GM19455 (cell line): ENCODE data around the gene HS3ST2.
"Not testable (repeated sequence)": the region's sequence is repeated elsewhere in the genome, so short reads cannot be mapped to it uniquely, and the experiment has no call there.

ENCODE experiments used
- ATAC-seq: cut with Tn5 transposase; IDR thresholded peaks from one replicate; pipeline ENCODE4 v1.9.1; 2021; ENCODE audit not compliant: unreplicated experiment

The HS3ST2 gene

DNA sequence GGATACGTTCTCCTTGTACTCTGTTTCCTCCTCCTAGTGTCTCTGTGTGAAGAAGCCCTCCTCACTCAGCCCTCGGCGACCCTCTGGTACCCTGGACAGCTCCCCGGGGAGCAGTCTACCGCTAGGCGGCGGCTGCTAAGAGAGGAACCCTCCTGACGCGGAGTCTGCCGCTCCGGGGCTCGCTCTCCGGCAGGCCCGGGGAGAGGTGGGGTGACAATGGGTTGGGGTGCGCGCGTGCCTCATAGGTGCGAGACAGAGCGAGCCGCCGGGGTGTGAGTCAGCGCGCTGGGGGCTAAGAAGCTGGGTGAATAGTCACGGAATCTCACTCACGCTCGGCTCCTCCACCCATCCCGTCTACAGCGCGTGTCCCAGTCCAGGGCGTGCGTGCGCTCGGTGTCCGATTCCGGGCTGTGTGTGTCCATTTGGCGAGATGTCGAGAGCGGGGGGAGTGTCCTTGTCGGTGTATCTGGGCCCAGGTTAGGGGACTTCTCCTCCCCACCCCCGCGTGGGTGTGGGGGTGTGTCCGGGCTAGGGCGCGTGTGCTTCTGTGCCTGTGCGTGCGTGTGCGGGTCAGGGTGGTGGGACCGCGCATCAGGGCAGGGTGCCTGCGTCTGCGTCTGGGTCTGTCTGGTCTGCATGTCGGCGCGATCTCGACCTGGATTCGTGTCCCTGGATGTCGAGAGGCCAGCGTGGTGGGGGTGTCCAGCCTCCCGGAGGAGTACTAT, 577 bp upstream of the HS3ST2 start:
- ATAC-seq = no peak

DNA sequence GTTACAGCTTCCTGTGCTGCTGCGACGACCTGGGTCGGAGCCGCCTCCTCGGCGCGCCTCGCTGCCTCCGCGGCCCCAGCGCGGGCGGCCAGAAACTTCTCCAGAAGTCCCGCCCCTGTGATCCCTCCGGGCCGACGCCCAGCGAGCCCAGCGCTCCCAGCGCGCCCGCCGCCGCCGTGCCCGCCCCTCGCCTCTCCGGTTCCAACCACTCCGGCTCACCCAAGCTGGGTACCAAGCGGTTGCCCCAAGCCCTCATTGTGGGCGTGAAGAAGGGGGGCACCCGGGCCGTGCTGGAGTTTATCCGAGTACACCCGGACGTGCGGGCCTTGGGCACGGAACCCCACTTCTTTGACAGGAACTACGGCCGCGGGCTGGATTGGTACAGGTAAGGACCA, 746 bp downstream of the HS3ST2 start:
- no peak for ATAC-seq

GRCh38 chr16:22815863-22816262, 1.9 kb downstream of the HS3ST2 start:
- ATAC-seq = no peak

- no peak for ATAC-seq
Measured at GRCh38 chr16:22816475-22816874, 2.5 kb downstream of the HS3ST2 start.

DNA sequence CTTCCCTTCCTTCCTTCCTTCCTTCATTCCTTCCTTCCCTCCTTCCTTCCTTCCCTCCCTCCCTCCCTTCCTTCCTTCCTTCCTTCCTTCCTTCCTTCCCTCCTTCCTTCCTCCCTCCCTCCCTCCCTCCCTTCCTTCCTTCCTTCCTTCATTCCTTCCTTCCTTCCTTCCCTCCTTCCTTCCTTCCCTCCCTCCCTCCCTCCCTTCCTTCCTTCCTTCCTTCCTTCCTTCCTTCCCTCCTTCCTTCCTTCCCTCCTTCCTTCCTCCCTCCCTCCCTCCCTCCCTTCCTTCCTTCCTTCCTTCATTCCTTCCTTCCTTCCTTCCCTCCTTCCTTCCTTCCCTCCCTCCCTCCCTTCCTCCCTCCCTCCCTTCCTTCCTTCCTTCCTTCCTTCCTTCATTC, 4.8 kb downstream of the HS3ST2 start:
- not testable (repeated sequence) for ATAC-seq

DNA sequence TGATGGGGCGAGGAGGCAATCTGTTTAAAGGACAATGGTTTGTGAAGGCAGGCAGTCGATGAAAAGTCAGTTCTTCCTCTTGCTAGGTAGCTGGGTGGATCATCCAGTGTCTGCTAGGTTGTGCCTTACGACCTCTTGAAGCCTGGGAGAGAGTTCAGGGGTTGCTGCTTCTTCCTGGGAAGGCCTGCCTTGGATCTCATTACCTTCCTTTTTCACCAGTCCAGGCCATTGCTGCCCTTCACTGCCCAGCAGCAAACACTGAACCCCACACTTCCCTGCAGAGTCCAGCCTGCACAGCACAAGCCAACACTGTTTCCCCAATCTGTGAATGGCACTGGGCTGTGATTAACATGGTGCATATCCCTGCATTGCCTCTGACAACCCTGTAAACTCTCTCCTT, 24.7 kb downstream of the HS3ST2 start:
- no peak for ATAC-seq

DNA sequence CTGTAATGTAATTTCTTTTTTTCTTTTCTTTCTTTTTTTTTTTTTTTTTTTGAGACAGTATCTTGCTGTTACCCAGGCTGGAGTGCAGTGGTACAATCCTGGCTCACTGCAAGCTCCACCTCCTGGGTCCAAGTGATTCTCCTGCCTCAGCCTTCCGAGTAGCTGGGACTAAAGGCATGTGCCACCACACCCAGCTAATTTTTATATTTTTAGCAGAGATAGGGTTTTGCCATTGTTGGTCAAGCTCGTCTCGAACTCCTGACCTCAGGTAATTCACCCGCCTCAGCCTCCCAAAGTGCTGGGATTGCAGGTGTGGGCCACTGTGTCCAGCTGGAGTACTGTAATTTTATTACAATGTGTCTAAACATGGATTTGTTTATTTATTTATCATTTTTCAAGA, 28.1 kb downstream of the HS3ST2 start:
- ATAC-seq = not testable (repeated sequence)

GRCh38 chr16:22843122-22843521, 29.2 kb downstream of the HS3ST2 start:
- ATAC-seq = no peak

GRCh38 chr16:22843856-22844255, 29.9 kb downstream of the HS3ST2 start:
- no peak for ATAC-seq

DNA sequence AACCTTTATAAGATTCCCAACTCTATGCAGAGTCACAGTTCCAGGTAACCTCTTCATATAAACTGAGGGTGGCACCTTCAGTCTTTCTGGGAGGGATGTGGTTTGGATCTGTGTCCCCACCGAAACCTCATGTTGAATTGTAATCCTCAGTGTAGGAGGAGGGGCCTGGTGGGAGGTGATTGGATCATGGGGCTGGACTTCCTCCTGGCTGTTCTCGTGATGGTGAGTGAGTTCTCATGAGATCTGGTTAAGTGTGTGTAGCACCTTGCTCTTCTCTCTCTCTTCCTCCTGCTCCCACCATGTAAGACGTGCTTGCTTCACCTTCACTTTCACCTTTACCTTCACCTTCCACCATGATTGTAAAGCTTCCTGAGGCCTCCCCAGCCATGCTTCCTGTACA, 30.5 kb downstream of the HS3ST2 start:
- ATAC-seq = no peak

DNA sequence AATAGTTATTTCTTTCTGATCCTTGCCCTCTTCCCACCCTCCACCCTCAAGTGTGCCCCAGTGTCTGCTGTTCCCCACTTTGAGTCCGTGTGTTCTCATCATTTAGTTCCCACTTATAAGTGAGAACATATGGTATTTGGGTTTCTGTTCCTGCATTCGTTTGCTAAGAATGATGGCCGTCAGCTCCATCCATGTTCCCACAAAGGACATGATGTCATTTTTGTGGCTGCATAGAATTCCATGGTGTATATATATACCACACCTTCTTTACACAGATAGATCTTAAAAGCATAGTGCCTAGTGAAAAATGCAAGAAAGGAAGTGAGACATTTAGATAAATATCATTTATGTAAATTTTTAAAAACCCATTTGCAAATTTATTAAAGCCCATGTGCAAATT, 33.1 kb downstream of the HS3ST2 start:
- ATAC-seq = no peak

DNA sequence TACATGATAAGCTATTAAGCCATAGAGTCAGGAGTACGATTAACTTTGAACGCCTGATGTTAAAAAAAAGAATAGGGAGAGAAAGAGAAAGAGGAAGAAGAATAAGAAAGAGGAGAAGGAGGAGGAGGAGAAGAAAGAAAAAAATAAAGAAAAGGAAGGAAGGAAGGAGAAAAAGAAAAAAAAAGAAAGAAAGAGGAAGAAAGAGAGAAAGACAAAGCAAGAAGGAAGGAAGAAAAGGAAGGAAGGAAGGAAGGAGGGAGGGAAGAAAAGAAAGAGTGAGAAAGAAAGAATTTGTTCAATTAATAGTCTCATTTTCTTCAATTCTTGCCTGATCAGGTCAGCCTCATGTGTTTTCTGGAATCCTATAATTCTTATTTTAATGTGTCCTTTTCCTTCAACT, 33.7 kb downstream of the HS3ST2 start:
- ATAC-seq = no peak

GRCh38 chr16:22848451-22848850, 34.5 kb downstream of the HS3ST2 start:
- ATAC-seq = no peak

- no peak for ATAC-seq
Measured at GRCh38 chr16:22849517-22849916, 35.6 kb downstream of the HS3ST2 start.

DNA sequence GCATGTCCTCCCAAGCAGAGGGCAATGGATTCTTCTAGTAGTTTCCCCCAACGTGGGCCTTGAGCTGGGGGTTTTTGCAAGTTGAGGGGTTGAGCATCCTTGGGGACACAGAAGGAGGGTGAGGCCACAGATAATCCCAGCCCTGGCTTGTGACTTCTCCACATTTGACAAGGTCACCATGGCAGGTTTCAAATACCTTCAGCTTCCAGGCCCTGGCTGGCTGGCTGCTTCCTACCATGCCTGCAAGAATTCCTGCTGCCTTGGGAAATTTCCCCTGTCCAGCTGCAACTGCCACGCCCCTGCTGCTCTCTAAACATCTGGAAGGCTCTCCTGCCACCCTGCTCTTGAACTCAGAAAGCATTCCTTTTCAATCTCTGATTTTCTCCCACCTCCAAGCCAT, 41.3 kb downstream of the HS3ST2 start:
- no peak for ATAC-seq

DNA sequence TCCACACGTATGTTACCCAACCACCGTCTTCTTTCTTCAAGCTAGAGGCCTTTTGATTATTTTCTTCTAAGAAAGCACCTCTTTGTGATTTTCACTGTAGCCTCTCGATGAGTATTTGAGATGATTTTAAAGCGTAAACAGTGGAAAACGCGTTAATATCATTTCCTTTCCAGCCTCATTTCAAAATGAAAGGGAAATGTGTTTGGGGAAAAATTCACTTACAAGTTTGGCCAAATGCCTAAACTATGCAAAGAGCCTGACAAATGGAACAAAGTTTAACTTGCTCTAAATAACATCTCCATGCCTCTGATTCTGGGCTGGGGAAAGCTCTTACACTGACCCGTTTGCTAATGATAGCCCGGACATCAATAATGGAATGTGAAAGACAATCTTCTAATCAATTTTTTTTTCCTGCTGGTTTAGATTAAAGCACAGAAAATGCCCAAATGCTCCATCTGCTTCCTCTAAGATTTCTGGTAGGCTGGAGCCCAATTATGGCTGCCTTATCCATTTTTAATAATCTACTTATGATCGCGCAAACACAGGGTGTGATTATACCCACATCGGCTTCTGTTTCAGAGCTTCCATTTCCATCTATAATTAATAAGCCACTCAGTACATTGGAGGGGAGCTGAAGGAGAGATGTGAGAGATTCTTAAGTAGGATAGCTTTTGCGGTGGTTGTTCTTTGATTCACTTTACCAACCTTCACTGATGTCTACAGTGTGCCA, 43.5 kb downstream of the HS3ST2 start:
- no peak for ATAC-seq

DNA sequence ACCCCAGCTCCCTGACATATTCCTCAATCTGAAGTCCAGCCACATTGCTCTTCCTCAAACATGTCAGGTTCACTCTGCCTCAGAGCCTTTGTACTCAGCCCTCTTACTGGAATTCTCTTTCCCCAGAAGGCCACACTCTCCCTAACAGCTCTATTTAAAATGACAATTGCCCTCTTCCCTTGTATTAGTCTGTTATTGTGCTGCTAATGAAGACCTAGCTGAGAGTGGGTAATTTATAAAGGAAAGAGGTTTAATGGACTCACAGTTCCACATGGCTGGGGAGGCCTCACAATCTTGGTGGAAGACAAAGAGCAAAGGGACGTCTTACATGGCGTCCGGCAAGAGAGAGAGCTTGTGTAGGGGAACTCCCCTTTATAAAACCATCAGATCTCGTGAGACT, 46.0 kb downstream of the HS3ST2 start:
- no peak for ATAC-seq

DNA sequence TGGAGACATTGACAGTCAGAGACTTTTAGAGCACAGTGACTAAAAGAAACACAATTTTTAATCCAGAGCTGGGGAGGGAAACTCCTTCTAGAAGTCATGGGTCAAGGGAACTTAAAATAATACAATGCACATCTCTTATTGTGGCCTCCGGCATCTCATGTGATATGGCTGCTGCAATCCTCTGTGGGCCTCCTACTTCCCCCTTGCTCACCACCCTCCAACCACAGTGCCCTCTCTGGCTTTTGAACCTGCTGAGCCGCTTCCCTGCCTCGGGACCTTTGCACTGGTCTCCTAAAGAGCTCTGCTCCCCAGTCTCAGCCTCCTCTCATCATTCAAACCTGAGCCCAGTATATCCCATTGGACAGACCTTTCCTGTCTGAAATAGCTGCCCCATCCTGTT, 47.6 kb downstream of the HS3ST2 start:
- ATAC-seq = no peak

GRCh38 chr16:22862046-22862445, 48.1 kb downstream of the HS3ST2 start:
- ATAC-seq = no peak

- ATAC-seq = no peak
Measured at GRCh38 chr16:22864375-22864774, 50.4 kb downstream of the HS3ST2 start.

DNA sequence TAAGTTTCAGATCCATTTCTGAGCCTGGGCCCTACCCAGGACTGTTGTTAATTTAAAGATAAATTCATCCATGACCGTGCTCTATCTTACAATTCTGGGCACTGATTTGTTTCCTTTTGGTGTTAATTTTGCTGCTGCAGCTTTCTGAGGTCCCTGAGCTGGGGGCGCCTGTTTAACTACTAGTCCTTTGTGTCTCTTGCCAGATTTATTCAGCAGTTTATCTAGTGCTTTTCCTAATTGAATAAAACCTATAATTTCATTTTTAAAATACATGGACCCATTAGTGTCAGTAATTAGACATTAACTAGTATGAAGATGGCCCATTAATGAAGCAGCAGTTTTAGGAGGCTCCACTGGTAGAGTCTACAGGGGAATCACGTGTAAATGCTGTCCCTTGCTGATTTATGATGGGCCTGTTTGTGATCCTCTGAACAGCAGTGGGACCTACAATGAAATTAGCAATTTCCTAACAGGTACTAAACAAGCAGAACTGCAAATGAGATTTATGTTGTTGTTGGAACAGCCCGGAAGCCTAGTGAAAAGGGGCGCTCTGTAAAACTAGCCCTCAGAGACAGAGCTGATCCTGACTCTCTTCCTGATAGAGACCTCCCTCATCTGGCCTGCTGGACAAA, 54.7 kb downstream of the HS3ST2 start:
- ATAC-seq = no peak

DNA sequence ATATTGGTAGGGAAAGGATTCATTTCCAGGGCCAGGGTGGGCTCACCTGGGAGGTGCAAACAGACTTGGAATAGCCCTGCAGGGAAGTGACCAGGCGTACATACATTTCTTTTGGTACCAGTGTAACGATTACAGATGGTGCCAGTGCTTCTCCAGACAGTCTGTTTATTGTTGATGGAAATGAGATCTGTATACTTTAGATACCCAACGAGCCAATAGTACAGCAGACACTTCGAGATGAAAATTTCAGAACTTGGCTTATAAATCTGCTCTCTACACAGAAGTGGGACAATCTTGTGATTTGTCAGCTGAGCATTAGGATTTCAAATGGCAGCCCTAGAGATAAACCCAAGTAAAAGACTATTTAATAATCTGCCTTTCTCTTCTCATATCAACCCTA, 57.9 kb downstream of the HS3ST2 start:
- ATAC-seq = no peak
